ENCODE measurements around the gene MYBPC1.

The MYBPC1 gene

DNA sequence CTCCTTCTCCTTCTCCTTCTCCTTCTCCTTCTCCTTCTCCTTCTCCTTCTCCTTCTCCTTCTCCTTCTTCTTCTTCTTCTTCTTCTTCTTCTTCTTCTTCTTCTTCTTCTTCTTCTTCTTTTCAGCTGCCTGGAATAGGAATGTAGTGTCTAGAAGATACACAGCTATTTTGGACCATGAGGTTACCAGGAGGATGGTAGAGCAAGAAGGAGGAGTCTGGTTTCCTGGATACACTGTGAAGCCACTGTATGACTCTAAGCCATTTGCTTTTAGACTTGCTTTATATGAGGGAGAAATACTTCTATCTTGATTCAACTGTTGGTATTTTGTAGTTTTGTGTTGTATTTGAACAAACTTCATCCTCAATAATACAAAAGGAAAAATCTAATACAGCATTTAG is 3.0 kb upstream of the MYBPC1 start:
- H3K36me3 Mint-ChIP-seq (ENCODE audit: low read depth), result no peaks in the 10 kb centered on the region
- no peaks in the 10 kb centered on the region for H3K27me3 Mint-ChIP-seq (ENCODE audit: low read depth)
- no peaks in the 10 kb centered on the region for H3K4me1 Mint-ChIP-seq (ENCODE audit: low read depth)
- H3K4me3 Mint-ChIP-seq, result no peak overlapping the region
- no peak overlapping the region for H3K27ac Mint-ChIP-seq
- H3K9me3 Mint-ChIP-seq, result no peaks in the 10 kb centered on the region

- no peaks in the 10 kb centered on the region for H3K36me3 Mint-ChIP-seq (ENCODE audit: low read depth)
- H3K9me3 Mint-ChIP-seq, result no peaks in the 10 kb centered on the region
- no peak overlapping the region for H3K4me3 Mint-ChIP-seq
- no peaks in the 10 kb centered on the region for H3K27me3 Mint-ChIP-seq (ENCODE audit: low read depth)
- no peak overlapping the region for H3K27ac Mint-ChIP-seq
- H3K4me1 Mint-ChIP-seq (ENCODE audit: low read depth), result no peaks in the 10 kb centered on the region
Measured at GRCh38 chr12:101592448-101592847, 2.3 kb upstream of the MYBPC1 start.

DNA sequence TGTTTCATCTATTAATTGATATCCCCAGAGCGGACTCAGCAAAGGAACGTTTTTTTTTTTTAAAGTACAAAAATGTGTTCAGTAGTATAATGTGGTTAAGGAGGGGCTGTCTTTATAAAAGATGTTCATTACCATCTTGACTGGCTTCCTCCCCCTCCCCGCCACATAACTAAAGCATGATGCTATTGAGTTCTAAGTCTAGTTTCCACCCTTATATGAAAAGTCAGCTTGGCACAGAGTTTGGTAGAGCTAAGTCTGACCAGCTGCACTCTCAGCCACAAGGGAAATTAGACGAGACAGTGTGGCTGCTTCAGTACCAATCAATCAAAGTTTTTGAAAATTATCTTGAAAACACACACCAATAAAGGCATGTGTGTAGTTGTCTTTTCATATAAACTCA is 1.9 kb upstream of the MYBPC1 start:
- Mint-ChIP-seq H3K27me3 (ENCODE audit: low read depth) (no peaks in the 10 kb centered on the region), H3K9me3 (no peaks in the 10 kb centered on the region), H3K36me3 (ENCODE audit: low read depth) (no peaks in the 10 kb centered on the region), H3K4me3 (no peak overlapping the region), H3K27ac (no peak overlapping the region), H3K4me1 (ENCODE audit: low read depth) (no peaks in the 10 kb centered on the region)

- no peaks in the 10 kb centered on the region for H3K36me3 Mint-ChIP-seq (ENCODE audit: low read depth)
- no peak overlapping the region for H3K27ac Mint-ChIP-seq
- no peaks in the 10 kb centered on the region for H3K4me1 Mint-ChIP-seq (ENCODE audit: low read depth)
Measured at GRCh38 chr12:101596172-101596571, 1.4 kb downstream of the MYBPC1 start.

GRCh38 chr12:101597164-101597563 is 2.4 kb downstream of the MYBPC1 start:
- no peak overlapping the region for H3K4me3 Mint-ChIP-seq
- H3K4me1 Mint-ChIP-seq (ENCODE audit: low read depth), result no peaks in the 10 kb centered on the region
- H3K27ac Mint-ChIP-seq, result no peak overlapping the region

More at GRCh38 chr12:101596172-101596571, 1.4 kb downstream of the MYBPC1 start:
- Mint-ChIP-seq H3K27me3 (ENCODE audit: low read depth) (peaks cover 1% of the 10 kb centered on the region), H3K4me3 (no peak overlapping the region), H3K9me3 (no peaks in the 10 kb centered on the region)

GRCh38 chr12:101598483-101598882 is 3.7 kb downstream of the MYBPC1 start:
- Mint-ChIP-seq H3K27me3 (ENCODE audit: low read depth) (peaks cover 3% of the 10 kb centered on the region), H3K9me3 (no peaks in the 10 kb centered on the region), H3K4me3 (no peak overlapping the region), H3K36me3 (ENCODE audit: low read depth) (no peaks in the 10 kb centered on the region), H3K27ac (no peak overlapping the region), H3K4me1 (ENCODE audit: low read depth) (no peaks in the 10 kb centered on the region)

More at GRCh38 chr12:101597164-101597563, 2.4 kb downstream of the MYBPC1 start:
- no peaks in the 10 kb centered on the region for H3K9me3 Mint-ChIP-seq
- peaks cover 3% of the 10 kb centered on the region for H3K27me3 Mint-ChIP-seq (ENCODE audit: low read depth)
- no peaks in the 10 kb centered on the region for H3K36me3 Mint-ChIP-seq (ENCODE audit: low read depth)

GRCh38 chr12:101599311-101599710 is 4.5 kb downstream of the MYBPC1 start:
- no peaks in the 10 kb centered on the region for H3K9me3 Mint-ChIP-seq
- H3K4me3 Mint-ChIP-seq, result no peak overlapping the region
- peaks cover 3% of the 10 kb centered on the region for H3K27me3 Mint-ChIP-seq (ENCODE audit: low read depth)
- H3K27ac Mint-ChIP-seq, result no peak overlapping the region
- no peaks in the 10 kb centered on the region for H3K4me1 Mint-ChIP-seq (ENCODE audit: low read depth)
- H3K36me3 Mint-ChIP-seq (ENCODE audit: low read depth), result no peaks in the 10 kb centered on the region

GRCh38 chr12:101599771-101600484 is 5.2 kb downstream of the MYBPC1 start:
- no peaks in the 10 kb centered on the region for H3K4me1 Mint-ChIP-seq (ENCODE audit: low read depth)
- H3K27me3 Mint-ChIP-seq (ENCODE audit: low read depth), result peaks cover 3% of the 10 kb centered on the region
- no peaks in the 10 kb centered on the region for H3K9me3 Mint-ChIP-seq
- no peaks in the 10 kb centered on the region for H3K36me3 Mint-ChIP-seq (ENCODE audit: low read depth)
- H3K27ac Mint-ChIP-seq, result no peak overlapping the region
- no peak overlapping the region for H3K4me3 Mint-ChIP-seq

DNA sequence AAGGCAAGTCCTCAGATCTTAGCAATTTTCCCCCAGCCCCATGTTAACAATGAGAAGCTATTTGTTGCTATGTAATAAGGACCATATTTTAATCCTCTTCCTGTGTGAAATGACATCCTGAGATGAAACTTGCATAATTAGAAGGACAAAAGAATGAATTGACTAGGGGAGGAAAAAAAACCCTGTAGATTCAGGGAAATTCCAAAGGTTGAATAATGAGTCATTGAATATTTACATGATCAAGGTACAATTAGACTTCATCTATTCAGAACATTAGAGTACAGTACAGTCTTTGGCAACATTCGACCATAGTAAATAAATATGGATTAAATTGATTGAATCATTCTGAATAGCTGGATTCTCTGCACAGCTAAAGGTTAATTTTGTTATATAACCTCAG is 9.4 kb downstream of the MYBPC1 start:
- Mint-ChIP-seq H3K36me3 (ENCODE audit: low read depth) (no peaks in the 10 kb centered on the region), H3K4me1 (ENCODE audit: low read depth) (no peaks in the 10 kb centered on the region), H3K27me3 (ENCODE audit: low read depth) (peaks cover 3% of the 10 kb centered on the region), H3K4me3 (no peak overlapping the region), H3K27ac (no peak overlapping the region), H3K9me3 (no peaks in the 10 kb centered on the region)

- Mint-ChIP-seq H3K36me3 (ENCODE audit: low read depth) (no peaks in the 10 kb centered on the region), H3K4me1 (ENCODE audit: low read depth) (no peaks in the 10 kb centered on the region), H3K27me3 (ENCODE audit: low read depth) (no peaks in the 10 kb centered on the region)
Measured at GRCh38 chr12:101607894-101608293, 13.1 kb downstream of the MYBPC1 start.

GRCh38 chr12:101608301-101609133 is 13.7 kb downstream of the MYBPC1 start:
- Mint-ChIP-seq H3K27ac (no peak overlapping the region), H3K4me3 (no peak overlapping the region), H3K27me3 (ENCODE audit: low read depth) (no peaks in the 10 kb centered on the region), H3K36me3 (ENCODE audit: low read depth) (no peaks in the 10 kb centered on the region), H3K9me3 (no peaks in the 10 kb centered on the region), H3K4me1 (ENCODE audit: low read depth) (no peaks in the 10 kb centered on the region)

More at GRCh38 chr12:101607894-101608293, 13.1 kb downstream of the MYBPC1 start:
- H3K9me3 Mint-ChIP-seq, result no peaks in the 10 kb centered on the region
- H3K4me3 Mint-ChIP-seq, result no peak overlapping the region
- no peak overlapping the region for H3K27ac Mint-ChIP-seq

GRCh38 chr12:101609198-101609597 is 14.4 kb downstream of the MYBPC1 start:
- no peak overlapping the region for H3K4me3 Mint-ChIP-seq
- no peaks in the 10 kb centered on the region for H3K36me3 Mint-ChIP-seq (ENCODE audit: low read depth)
- H3K4me1 Mint-ChIP-seq (ENCODE audit: low read depth), result no peaks in the 10 kb centered on the region
- no peak overlapping the region for H3K27ac Mint-ChIP-seq
- H3K27me3 Mint-ChIP-seq (ENCODE audit: low read depth), result no peaks in the 10 kb centered on the region
- no peaks in the 10 kb centered on the region for H3K9me3 Mint-ChIP-seq

GRCh38 chr12:101612160-101612916 is 17.6 kb downstream of the MYBPC1 start:
- Mint-ChIP-seq H3K36me3 (ENCODE audit: low read depth) (no peaks in the 10 kb centered on the region), H3K9me3 (no peaks in the 10 kb centered on the region), H3K4me3 (no peak overlapping the region), H3K4me1 (ENCODE audit: low read depth) (peaks cover 8% of the 10 kb centered on the region), H3K27ac (no peak overlapping the region), H3K27me3 (ENCODE audit: low read depth) (no peaks in the 10 kb centered on the region)

GRCh38 chr12:101616027-101616494 is 21.3 kb downstream of the MYBPC1 start:
- H3K36me3 Mint-ChIP-seq (ENCODE audit: low read depth), result no peaks in the 10 kb centered on the region
- H3K4me1 Mint-ChIP-seq (ENCODE audit: low read depth), result peaks cover 9% of the 10 kb centered on the region
- no peaks in the 10 kb centered on the region for H3K9me3 Mint-ChIP-seq
- H3K4me3 Mint-ChIP-seq, result no peak overlapping the region
- H3K27me3 Mint-ChIP-seq (ENCODE audit: low read depth), result peaks cover 8% of the 10 kb centered on the region
- H3K27ac Mint-ChIP-seq, result no peak overlapping the region
